D721Med (cell line): ENCODE measurements around the gene DEPDC5.

Experiments used
- DNase-seq: peaks from one replicate; pipeline ENCODE4 v3.0.0; 2011; ENCODE audit warnings: low spot score; ENCODE audit not compliant: insufficient read length
- FAIRE-seq: peaks from 2 replicates; lab custom pipeline; 2011; peaks lifted over from hg19 to GRCh38; lab: Jason Lieb, UNC
- TF ChIP-seq, protein P1 (sequence below): IDR thresholded peaks from 2 replicates; pipeline ENCODE4 v1.5.1; 2012; ENCODE audit warnings: mild to moderate bottlenecking, control low read depth; ENCODE audit not compliant: insufficient read depth; ENCODE audit errors: missing control alignments

The DEPDC5 gene

DNA sequence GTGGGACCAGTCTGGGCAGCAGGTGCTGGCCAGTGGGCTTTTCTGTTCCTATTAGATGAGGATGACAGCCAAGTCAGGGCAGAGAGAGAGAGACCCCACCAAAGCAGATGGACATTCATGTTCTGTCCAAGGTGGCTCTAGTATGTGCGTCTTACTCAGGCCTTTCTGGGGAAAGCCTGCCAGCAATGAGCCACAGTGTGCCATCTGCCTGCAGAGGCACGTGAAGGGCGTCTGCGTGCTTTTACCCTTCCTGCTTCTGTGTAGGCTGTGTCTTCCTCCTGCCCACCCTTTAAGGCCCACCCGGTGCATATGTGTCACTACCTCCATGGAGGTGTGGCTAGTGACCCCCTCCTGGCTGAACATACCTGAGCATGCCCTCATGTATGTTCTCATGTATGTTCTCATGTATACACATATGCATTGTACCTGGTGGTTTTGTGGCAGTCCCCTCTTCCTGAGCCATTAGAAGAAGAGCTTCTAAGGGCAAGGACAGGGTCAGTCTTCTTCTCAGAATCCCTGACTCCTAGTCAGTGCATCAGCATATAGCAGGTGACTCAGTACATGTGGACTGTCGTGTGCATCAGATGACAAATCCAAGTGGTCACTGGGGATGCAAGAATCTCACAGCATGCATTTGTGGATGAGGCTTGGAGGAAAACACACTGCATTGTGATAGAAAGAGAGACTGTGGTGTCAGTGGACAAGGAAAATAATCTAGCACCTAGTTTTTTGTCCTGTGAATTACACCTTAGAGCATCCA lies 100.1 kb downstream of the DEPDC5 start:
- TF ChIP-seq, protein P1, sequence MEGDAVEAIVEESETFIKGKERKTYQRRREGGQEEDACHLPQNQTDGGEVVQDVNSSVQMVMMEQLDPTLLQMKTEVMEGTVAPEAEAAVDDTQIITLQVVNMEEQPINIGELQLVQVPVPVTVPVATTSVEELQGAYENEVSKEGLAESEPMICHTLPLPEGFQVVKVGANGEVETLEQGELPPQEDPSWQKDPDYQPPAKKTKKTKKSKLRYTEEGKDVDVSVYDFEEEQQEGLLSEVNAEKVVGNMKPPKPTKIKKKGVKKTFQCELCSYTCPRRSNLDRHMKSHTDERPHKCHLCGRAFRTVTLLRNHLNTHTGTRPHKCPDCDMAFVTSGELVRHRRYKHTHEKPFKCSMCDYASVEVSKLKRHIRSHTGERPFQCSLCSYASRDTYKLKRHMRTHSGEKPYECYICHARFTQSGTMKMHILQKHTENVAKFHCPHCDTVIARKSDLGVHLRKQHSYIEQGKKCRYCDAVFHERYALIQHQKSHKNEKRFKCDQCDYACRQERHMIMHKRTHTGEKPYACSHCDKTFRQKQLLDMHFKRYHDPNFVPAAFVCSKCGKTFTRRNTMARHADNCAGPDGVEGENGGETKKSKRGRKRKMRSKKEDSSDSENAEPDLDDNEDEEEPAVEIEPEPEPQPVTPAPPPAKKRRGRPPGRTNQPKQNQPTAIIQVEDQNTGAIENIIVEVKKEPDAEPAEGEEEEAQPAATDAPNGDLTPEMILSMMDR = no peak
- FAIRE-seq (no peak), DNase-seq (no peak)

DNA sequence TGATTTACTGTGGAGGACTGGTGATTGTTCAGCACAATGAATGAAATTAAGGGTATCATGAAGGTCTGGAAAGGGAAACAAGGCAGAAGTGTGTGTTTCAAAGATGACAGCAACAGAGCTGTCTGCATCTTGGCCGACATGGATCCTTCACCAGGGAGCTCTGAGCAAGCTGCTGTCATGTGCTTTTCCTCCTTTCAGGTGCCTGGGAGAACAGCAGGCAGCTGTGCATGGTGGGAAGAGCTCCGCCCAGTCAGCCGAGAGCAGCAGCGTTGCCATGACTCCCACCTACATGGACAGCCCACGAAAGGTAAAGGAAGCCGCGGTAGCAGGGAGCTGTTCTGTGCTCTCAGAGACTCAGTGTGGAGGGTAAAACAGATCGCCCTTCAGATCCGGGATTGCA lies 103.4 kb downstream of the DEPDC5 start:
- FAIRE-seq (no peak), DNase-seq (no peak)
- TF ChIP-seq, protein P1 = no peak

DNA sequence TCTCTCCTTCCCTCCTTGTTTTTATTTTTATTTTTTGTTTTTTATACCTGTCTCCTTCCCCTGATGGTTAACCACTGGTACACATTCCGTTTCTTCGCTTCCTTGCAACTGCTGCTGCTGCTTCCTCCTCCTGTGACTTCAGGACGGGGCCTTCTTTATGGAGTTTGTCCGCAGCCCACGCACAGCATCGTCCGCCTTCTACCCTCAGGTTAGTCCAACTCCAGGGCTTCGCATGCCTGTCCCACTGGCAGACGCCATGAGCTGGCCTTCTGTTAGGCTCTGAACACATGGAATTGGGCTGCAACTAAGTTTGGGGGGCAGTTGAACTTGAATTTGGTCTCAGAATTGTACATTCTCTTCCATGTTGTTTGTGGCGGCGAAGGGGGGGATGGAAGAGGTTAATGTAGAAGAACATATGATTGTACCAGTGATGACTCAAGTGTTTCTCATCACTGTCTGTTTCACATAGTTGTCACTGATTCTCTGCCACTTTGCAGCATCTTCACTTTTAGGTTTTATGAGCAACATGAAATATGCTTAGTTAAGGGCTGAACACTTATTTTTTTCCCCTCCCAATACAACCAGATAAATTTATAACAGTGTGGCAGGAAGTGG lies 107.5 kb downstream of the DEPDC5 start:
- FAIRE-seq (no peak), DNase-seq (no peak)
- TF ChIP-seq, protein P1 = no peak

DNA sequence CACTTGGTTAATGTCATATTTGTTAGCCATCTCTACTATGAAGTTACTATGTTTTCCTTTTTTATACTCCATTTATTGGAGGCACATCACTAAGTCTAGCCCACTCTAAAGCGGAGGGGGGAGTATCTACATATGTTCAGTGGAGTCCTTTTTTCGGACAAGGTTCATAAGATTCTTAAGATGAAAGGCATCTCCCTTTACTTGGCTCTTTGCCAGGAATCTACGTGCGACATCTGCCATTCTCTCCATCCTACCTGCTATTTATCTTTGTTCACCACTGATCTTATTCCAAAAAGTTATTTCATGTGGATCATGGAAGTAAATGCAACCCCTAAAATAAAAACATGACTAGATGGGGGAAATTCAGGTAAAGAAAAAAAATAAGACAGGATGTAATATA lies 113.1 kb downstream of the DEPDC5 start:
- TF ChIP-seq, protein P1 = no peak
- FAIRE-seq (no peak), DNase-seq (no peak)

DNA sequence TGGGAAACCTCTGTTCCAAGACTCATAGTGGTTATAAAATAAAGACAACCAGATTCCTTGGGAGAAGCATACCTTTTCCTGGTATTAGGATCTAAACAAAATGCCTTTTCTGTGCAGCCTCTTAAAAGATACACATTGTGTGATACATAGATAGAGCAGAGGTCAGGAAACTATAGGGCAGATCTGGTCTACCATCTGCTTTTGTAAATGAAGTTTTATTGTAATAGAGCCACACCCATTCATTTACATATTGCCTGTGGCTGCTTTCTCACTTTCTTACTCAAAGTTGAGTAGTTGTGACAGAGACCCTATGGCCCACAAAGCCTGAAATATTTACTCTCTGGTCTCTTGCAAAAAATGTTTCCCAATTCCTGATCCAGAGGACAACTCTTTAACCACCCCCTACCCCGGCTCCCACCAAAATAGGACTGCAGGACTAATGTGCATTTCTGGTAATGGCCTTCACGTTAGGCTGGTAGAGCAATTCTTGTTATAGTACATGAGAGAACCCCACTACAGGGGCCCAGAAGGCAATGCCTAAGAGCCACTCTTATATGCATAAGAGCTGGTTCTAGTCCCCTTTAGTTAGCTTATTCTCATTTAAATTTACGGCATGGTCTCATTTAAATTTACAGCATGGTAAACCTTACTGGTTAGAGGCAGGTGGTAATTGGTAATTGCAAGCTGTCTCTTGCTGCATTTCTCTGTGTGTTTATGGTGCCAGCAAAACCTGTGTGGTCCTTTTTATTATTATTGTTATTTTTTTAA lies 113.8 kb downstream of the DEPDC5 start:
- FAIRE-seq = no peak

DNA sequence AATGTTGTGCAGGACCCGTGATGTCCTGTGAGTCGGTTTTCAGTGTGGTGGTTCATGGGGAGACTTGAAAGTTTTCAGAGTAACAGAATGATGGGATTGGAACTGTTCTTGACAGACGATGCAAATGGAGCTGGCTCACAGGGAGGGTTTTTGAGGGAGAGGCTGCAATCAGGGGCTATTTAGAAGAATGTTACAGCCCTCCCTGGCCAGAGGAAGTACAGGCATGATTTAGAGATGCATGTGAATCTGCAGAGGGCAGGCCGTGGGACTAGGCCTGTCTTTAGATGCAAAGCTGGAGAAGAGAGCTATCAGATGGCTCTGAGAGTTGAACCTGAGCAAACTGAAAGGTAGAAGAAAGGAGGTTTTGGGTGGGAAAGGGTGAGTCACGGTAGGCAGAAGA lies 115.9 kb downstream of the DEPDC5 start:
- no peak for DNase-seq
- FAIRE-seq = no peak
- TF ChIP-seq, protein P1 = no peak

More for the DNA sequence above, 113.8 kb downstream of the DEPDC5 start:
- TF ChIP-seq, protein P1 = no peak
- DNase-seq = no peak
